HFFc6 (cell line): ENCODE data around the gene CYB561D1. TPM values are rescaled to one million over a fixed set of nuclear protein-coding genes. Genes with fewer than 3 reads are reported as not detected.

Experiments
- DNase-seq: peaks from one replicate; pipeline ENCODE4 v3.0.0-alpha.2; 2018
- H3K27ac Mint-ChIP-seq: 2 replicates; pipeline ENCODE4 v1.8.0; 2020; ENCODE audit warnings: mild to moderate bottlenecking, mixed read lengths
- H3K27me3 Mint-ChIP-seq: 2 replicates; pipeline ENCODE4 v1.8.0; 2021; ENCODE audit warnings: mild to moderate bottlenecking, moderate library complexity, mixed read lengths; ENCODE audit not compliant: insufficient read depth
- H3K36me3 Mint-ChIP-seq: 2 replicates; pipeline ENCODE4 v1.8.0; 2021; ENCODE audit warnings: low read depth, mixed read lengths
- H3K4me1 Mint-ChIP-seq: 2 replicates; pipeline ENCODE4 v1.8.0; 2020; ENCODE audit warnings: low read depth, mixed read lengths
- H3K4me3 Mint-ChIP-seq: 2 replicates; pipeline ENCODE4 v1.8.0; 2020; ENCODE audit warnings: mild to moderate bottlenecking, moderate library complexity, mixed read lengths
- H3K9me3 Mint-ChIP-seq: 2 replicates; pipeline ENCODE4 v1.8.0; 2020; ENCODE audit warnings: mild to moderate bottlenecking, mixed read lengths
- CTCF ChIP-seq: fragments of 200-600 bp; sonication (generic); IDR thresholded peaks from 2 replicates; pipeline ENCODE4 v1.5.0; 2021; ENCODE audit warnings: antibody characterized with exemption, mild to moderate bottlenecking
- total RNA-seq, 6 experiments: library from RNA; stranded (reverse); fragmentation: NEBNext Ultra II Directional; extraction: Animal tissue kit (Norgen Biotek cat#: 25700); gene quantifications; 2 replicates in 1 of 6; 3 replicates in 5 of 6; pipeline ENCODE4 v1.2.3, GENCODE V29; 2021

Gene CYB561D1
- total RNA-seq, 6 experiments from 2014 or later: 7.2 to 10.3 (median 8.1) TPM

GRCh38 chr1:109548321-109549267 lies 54.7 kb downstream of the CYB561D1 start, which contains the start of gene GNAI3:
Gene GNAI3, plus strand, starts transcription at chr1:109548615. Its CDS starts 106 bp downstream, at chr1:109548721.
- H3K36me3 Mint-ChIP-seq: no peaks in the 10 kb centered on the region
- no peak; the same call in 1 of the 2 replicates for TF ChIP-seq CTCF
- peak; percentile 93 for DNase-seq
- H3K4me1 Mint-ChIP-seq: peaks cover 43% of the 10 kb centered on the region
- H3K27me3 Mint-ChIP-seq: no peaks in the 10 kb centered on the region
- peak within 1 kb of the TSS; percentile 96 for H3K4me3 Mint-ChIP-seq
- no peaks in the 10 kb centered on the region for H3K9me3 Mint-ChIP-seq
- H3K27ac Mint-ChIP-seq: peak within 1 kb of the TSS; percentile 98

Other genes with a start within 250 kb of the CYB561D1 start
- gene CELSR2, start 244.6 kb upstream of the CYB561D1 start, total RNA-seq: 1 to 10 TPM; 1.2 to 1.7 (median 1.4) TPM
- 10 to 100 TPM; 17.0 to 33.1 (median 30.4) TPM for gene PSRC1, start 210.9 kb upstream of the CYB561D1 start, total RNA-seq
- gene MYBPHL, start 187.1 kb upstream of the CYB561D1 start, total RNA-seq: not detected
- gene SORT1, start 96.2 kb upstream of the CYB561D1 start, total RNA-seq: 10 to 100 TPM; 51.6 to 78.4 (median 58.5) TPM
- gene PSMA5, start 67.6 kb upstream of the CYB561D1 start, total RNA-seq: 100 to 1,000 TPM; 145 to 195 (median 188) TPM
- 10 to 100 TPM; 16.0 to 34.1 (median 18.5) TPM for gene SYPL2, start 27.5 kb upstream of the CYB561D1 start, total RNA-seq
- 1 to 10 TPM; 5.6 to 7.3 (median 6.4) TPM for gene ATXN7L2, start 10.2 kb upstream of the CYB561D1 start, total RNA-seq
- gene AMIGO1, start 15.6 kb downstream of the CYB561D1 start, total RNA-seq: 1 to 10 TPM; 3.0 to 8.3 (median 4.3) TPM
- under 1 TPM in 1 of 6 experiments, not detected in 5; 0.12 TPM for gene GPR61, start 45.8 kb downstream of the CYB561D1 start, total RNA-seq
- gene GNAI3, start 54.5 kb downstream of the CYB561D1 start, total RNA-seq: 10 to 100 TPM; 10.6 to 11.7 (median 11.2) TPM
- gene GNAT2, start 125.5 kb downstream of the CYB561D1 start, total RNA-seq: under 1 TPM in 3 of 6 experiments, not detected in 3; 0.11 to 0.40 (median 0.34) TPM
- gene AMPD2, start 125.7 kb downstream of the CYB561D1 start, total RNA-seq: 100 to 1,000 TPM; 127 to 172 (median 139) TPM
- gene GSTM4, start 162.0 kb downstream of the CYB561D1 start, total RNA-seq: 10 to 100 TPM; 16.0 to 27.1 (median 24.8) TPM
- gene GSTM2, start 174.0 kb downstream of the CYB561D1 start, total RNA-seq: 10 to 100 TPM; 32.4 to 53.4 (median 46.1) TPM
- gene GSTM1, start 193.7 kb downstream of the CYB561D1 start, total RNA-seq: 10 to 100 TPM; 14.7 to 50.1 (median 46.5) TPM
- gene GSTM5, start 218.2 kb downstream of the CYB561D1 start, total RNA-seq: 1 to 10 TPM; 4.3 to 7.1 (median 5.5) TPM
- gene GSTM3, start 246.9 kb downstream of the CYB561D1 start, total RNA-seq: 10 to 100 TPM; 36.9 to 51.3 (median 43.6) TPM